GM21825 (cell line): ENCODE measurements around the gene MYLIP.
"Not testable (repeated sequence)": the region's sequence is repeated elsewhere in the genome, so short reads cannot be mapped to it uniquely, and the experiment has no call there.

Experiments
- ATAC-seq: cut with Tn5 transposase; IDR thresholded peaks from one replicate; pipeline ENCODE4 v1.9.1; 2021; ENCODE audit warnings: mild to moderate bottlenecking, moderate library complexity; ENCODE audit not compliant: unreplicated experiment

MYLIP gene

DNA sequence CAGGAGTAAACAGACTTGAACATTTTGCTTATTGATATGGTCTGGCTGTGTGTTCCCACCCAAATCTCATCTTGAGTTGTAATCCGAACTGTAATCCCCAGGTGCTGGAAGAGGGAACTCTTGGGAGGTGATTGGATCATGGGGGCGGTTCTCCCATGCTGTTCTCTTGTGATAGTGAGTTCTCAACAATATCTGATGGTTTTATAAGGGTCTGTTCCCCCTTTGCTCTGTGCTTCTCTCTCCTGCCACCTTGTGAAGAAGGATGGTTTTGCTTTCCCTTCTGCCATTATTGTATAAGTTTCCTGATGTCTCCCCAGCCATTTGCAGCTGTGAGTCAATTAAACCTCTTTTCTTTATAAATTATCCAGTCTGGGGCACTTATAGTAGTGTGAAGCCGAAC is 40.0 kb downstream of the MYLIP start:
- ATAC-seq: no peak

DNA sequence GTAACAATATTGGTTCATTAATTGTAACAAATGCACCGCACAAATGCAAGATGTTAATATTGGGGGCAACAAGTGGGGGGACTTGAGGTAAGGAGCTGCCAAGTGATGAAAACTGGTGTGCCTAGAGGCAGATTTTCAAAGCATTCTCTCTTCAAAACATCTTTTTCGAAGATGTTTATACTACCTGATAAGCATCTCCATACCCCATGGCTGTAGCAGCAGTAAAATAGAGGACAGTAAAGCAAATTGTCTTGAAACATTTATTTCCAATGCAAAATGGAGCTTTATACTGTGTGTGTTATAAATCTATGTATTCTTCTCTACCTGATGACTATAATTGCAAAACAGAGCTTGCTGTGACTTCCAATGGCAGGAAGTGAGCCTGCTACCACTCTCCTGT is 42.5 kb downstream of the MYLIP start:
- no peak for ATAC-seq

DNA sequence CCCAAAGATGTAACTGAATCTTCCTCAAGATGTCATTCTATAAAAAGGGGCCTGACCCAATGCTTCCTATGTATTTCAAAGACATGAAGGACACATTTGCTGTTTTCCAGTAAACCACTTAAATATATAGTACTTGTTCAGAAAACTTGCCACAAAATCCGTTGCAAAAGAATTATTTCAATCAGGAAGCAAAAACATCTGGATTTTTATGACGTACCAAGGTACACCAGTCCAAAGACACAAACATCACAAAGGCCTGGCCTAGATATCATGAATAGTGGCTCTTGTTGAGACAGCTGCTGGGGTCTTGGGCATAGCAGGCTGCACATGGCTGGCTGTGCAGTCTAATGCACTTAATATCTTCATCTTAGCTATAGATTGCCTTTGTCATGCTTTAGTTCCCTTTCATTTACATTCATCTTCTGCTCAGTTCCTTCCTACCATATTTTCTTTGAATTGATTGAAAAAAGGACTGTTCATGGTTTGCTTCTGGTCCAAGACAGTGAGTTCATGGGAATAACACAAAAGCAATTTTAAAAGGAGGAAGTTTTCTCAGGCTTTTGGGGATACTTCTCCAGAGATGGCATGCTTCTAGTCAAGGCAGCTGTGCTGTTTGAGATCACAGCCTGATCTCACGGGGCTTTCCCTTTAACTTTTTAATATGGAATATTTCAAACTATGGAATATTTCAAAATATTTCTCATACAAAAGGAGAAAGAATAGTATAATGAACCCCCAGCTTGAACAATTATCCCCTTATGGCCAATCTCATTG is 44.5 kb downstream of the MYLIP start:
- no peak for ATAC-seq

DNA sequence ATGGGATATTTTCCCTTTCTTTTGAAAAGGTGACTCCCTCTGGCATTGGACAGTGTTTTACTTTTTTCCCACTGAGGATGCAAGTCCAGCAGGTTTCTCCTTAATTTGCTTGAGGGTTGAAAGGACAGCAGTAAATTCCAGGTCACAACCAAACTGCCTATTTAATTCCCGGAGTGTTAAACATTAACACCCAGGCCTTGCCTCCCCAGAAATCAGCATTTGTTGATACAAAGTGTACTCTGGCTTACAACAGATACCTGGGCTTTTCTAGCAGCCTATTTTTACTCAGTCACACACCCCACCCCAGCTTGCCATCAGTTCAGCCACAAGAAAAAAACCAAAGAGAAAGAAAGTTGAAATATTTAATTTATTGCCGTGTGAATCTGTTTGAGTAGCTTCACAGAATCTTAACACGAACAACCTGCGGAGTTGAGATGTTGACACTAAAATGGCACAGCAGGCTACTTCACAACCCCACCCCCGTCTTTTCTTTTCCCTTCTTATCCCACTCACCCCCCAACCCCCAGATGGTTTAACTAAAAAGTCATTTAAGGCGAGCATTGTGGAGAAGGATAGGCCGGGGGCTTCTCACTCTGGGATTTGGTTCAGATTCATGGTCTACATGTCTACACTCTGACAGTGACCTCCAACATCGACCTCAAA is 45.7 kb downstream of the MYLIP start:
- no peak for ATAC-seq

DNA sequence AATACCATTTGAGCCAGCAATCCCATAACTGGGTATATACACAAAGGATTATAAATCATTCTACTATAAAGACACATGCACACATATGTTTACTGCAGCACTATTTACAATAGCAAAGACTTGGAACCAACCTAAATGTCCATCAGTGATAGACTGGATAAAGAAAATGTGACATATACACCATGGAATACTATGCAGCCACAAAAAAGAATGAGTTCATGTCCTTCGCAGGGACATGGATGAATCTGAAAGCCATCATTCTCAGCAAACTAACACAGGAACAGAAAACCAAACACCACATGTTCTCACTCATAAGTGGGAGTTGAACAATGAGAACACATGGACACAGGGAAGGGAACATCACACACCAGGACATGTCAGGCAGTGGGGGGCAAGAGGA is 47.7 kb downstream of the MYLIP start:
- ATAC-seq: not testable (repeated sequence)

DNA sequence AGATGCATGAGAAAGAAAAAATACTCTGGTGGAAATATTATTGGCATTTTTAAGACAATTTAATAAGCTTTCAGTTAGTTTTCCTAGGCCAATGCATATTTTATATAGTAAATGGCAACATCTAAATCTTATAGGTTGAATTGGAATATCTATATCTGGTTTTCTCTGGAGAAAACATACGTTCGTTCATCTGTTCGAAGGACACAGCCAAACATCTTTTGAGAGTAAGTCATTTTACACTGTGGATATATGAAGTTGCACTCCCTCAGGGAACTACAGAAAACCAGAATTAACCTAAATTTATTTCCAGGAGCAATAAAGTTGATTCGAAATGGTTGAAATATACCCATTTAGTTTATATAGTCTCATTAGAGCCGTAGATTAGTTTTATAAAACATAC is 49.0 kb downstream of the MYLIP start:
- ATAC-seq: no peak

DNA sequence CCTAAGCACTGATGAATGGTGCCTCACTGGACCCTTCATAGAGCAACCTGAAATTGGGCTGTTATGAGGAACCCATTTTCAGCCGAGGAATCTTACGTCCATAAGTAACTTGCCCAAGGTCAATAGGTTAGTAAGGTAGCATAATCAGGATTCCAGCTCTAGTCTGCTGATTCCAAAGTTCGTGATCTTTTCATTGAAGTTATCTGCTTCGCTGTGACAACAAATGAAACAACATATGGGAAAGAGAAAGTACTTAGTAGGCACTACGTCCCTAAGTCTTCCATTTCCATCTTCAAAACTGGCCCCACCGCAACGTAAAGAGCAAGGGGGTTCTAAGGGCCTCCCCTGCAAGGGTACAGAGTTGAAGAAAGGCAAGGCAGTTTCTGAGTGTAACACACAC is 49.5 kb downstream of the MYLIP start:
- no peak for ATAC-seq

DNA sequence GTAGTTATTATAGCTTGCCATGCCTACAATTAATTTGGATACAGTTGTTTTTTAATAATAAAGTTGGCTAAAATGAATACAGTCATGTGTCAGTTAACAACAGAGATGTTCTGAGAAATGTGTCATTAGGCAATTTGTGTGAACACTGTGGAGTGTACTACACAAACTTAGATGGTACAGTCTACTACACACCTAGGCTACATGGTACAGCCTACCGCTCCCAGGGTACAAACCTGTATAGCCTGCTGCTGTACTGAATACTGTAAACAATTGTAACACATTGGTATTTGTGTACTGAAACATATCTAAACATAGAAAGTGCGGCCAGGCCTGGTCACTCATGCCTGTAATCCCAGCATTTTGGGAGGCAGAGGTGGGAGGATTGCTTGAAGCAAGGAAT is 50.2 kb downstream of the MYLIP start:
- no peak for ATAC-seq

DNA sequence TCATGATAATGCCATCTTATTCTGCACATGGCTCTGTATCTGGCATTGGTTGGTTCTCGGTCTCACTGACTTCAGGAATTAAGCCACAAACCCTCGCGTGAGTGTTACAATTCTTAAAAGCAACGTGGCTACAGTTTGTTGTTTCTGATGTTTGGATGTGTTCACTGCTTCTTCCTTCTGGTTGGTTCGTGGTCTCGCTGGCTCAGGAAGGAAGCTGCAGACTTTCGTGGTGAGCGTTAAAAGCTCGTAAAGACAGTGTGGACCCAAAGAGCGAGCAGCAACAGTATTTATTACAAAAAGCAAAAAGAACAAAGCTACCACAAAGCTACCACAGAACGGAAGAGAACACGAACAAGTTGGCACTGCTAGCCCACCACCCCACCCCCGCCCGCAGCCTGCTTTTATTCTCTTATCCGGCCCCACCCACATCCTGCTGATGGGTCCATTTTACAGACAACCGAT is 51.1 kb downstream of the MYLIP start:
- ATAC-seq: no peak

DNA sequence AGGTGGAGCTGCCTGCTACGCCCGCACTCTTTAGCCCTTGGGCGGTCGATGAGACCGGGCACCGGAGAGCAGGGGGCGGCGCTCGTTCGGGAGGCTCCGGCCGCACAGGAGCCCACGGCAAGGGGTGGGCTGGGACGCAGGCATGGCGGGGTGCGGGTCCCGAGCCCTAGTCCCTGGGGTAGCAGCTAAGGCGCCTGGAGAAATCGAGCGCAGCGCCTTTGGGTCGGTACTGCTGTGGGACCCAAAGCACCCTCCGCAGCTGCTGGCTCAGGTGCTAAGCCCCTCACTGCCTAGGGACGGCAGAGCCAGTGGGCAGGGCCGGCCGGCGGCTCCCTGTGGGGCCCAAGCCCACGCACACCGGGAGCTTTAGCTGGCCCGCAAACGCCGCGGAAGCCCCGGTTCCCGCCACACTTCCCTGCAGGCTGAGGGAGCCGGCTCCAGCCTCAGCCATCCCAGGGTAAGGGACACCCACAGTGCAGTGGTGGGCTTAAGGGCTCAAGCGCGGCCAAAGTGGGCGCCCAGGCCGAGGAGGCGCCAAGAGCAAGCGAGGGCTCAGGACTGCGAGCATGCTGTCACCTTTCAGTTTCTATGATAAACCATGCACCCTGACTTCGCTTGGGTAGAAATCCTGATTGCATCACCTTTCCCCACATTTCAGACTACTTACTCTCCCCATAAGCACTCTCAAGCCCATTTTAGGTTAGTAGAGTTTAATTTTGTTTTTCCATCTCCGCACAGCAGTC is 52.0 kb downstream of the MYLIP start:
- no peak for ATAC-seq

DNA sequence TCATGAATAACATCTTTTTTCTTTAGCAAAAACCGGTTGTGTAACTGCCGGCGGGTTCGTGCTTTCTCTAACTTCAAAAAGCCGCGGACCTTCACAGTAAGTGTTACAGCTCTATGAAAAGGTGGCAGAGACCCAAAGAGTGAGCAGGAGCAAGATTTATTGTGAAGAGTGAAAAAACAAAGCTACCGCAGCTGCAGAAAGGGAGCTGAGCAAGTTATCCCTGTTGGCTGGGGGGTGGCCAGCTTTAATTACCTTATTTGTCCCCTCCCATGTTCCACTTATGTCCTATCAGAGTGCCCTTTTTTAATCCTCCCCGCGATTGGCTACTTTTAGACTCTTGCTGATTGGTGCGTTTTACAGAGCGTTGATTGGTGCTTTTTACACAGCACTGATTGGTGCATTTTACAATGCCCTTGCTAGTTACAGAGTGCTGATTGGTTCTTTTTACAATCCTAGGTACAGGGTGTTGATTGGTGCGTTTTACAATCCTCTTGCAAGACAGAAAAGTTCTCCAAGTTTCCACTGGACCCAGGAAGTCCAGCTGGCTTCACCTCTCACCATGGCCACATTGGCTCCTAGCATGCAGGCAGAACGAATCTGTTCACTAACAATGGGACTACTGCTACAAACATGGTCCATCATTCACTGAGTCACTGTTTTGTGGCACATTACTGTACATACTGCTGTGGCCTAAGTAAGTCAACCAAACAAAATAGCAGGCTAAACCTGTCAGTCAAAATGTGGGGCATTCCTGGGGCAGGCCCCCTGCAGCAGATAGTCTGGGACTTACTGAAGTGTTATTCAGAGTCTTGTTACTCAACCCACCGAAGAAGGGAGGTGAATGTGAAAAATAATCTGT is 52.8 kb downstream of the MYLIP start:
- ATAC-seq: no peak

DNA sequence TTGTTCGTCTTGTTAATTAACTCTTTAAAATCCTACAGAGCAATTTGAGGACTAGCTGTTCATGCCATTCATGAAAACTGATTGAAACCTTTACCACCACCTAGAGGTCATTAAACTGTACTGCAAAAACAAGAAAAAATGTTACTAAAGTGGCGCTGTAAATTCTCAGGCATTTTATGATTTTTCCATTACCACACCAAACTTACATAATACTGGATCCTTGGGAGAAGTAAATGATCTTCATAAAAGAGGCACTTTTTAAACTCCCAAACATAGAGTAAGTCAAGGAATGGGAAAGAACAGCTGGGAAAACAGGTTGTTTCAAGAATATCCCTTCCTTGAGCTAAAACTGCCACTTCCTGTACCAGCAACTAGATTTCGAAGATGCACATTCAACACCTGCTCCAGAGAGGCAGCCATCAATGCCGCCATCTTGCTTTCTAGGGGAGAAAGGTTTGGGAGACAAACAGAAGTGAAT is 54.3 kb downstream of the MYLIP start:
- ATAC-seq: no peak

DNA sequence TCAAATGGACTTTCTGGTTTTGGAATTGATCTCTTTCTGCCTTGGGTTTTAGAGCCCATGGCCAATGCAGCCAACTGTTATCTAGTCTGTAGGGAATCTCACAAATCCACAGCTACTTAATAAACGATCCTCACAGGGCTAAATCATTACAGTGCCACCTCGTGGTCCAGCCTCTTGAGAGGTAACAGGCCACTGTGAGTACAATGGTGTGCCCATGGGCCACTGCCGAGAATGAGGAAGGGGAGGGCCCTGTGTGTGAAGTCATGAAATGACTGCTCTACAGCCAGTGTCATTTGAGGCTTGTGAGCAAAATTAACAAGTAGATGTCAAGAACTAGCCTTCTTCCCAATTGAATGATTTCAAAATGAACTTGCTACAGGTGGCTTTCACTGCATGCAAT is 55.2 kb downstream of the MYLIP start:
- peak; percentile 66 for ATAC-seq

DNA sequence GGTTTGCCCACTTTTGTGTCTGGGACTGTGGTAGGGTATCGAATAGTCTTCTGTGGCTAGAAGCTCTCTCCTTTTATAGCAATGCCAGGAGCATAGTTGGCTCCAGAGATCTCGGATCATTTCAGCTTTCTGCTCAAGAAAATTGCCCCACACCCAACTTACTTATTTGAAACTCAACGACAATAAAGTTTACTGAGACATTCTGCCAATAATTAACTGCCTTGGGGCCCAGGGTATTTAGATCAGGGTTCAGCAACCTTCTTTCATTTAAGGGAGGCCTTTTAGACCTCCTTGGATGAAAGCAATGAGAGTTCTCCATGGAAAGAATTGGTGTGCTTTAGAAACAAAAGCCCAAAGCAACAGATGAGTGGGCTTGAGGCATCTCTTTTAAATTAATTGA is 55.7 kb downstream of the MYLIP start:
- no peak for ATAC-seq

DNA sequence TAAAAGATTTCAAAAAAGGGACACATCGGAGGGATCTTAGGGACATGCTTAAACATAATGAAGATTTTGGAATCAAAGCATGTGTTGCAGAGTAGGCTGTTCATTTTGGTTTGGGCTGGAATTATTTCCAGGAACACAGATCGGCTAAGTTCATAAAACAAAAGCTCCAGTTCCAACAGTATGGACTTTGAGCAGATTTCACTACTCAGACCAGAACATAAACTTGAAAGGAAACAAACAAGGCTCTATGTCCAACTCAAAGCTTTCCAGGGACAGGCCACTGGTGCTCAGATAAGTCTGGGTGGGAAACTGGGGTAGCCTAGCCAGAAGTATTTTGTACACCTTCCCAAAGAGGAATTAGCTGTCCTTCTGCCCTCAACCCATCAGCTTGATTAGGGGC is 58.3 kb downstream of the MYLIP start:
- no peak for ATAC-seq

DNA sequence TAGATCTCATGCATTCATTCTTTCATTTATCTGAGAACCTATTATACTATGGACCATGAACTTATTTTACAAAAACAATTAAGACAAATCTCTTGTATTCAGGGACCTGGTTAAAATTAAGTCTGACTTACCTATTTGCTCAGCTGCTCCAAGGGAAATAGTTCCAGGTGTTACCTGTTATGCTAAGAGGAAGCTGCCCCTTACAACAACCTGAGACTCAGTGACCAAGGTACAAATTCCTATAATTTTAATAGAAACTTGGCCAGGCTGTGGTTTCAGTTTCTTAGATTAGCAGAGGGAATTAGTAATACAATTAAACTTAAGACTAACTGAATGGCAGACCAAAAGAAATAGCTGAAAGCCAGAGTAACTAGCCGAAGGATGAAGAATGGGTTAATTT is 61.3 kb downstream of the MYLIP start:
- ATAC-seq: no peak

DNA sequence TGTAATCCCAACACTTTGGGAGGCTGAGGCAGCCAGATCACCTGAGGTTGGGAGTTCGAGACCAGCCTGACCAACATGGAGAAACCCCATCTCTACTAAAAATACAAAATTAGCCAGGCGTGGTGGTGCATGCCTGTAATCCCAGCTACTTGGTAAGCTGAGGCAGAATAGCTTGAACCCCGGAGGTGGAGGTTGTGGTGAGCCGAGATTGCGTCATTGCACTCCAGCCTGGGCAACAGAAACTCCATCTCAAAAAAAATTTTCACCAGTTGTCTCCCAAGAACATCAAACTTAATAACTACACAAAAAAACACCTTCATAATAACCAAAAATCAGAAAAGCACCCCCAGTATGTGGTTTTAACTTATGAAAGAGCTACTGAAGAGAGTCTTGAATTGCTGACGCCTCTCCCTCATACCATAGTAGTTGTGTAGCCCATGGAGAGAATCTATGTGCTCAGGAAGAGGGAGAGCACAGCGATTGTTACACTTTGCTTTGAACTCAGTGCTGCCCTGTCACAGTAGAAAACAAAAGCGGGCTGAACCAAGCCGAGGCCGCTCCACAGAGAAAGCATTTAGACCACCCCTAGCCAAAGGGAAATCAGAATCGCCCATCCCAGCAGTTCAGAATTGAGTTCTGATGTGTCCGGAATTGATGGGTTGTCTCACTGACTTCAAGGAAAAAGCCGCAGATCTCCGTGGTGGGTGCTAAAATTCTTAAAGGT is 67.5 kb downstream of the MYLIP start:
- no peak for ATAC-seq

DNA sequence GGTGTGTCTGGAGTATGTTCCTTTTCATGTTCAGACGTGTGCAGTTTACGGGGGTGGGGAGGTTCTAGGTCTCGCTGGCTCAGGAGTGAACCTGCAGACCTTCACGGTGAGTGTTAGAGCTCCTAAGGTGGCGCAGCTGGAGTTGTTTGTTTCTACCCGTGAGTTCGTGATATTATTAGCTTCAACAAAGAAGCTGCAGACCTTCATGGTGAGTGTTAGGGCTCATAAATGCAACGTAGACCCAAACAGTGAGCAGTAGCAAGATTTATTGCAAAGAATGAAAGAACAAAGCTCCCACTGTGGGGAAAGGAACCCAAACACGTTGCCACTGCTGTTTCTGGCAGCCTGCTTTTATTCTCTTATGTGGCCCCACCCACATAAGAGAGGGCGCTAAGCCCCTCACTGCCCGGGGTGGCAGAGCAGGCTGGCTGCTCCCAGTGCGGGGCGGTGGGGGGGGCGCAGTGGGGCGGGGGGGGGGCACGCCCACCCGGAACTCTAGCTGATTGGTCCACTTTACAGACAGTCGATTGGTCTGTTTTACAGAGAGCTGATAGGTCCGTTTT is 68.2 kb downstream of the MYLIP start:
- no peak for ATAC-seq
